Caco-2 (cell line): ENCODE results near the gene PDIA2. TPM values are rescaled to one million over a fixed set of nuclear protein-coding genes. Genes with fewer than 3 reads are reported as not detected.

Experiments
- BruUV-seq: library from RNA; stranded (reverse); fragments of 400-500 nt; replicated peaks from 2 replicates; lab custom pipeline; 2021; lab: Mats Ljungman, UMichigan
- CTCF ChIA-PET: fragments of 300-600 bp; sonication (Branson Sonifier 250); formaldehyde crosslinking; loops from one replicate; lab custom pipeline; 2022; ENCODE audit warnings: antibody characterized with exemption; lab: Charles Lee
- POLR2A ChIA-PET: fragments of 300-600 bp; sonication (Branson Sonifier 250); formaldehyde crosslinking; loops from one replicate; lab custom pipeline; 2022; ENCODE audit warnings: antibody characterized with exemption; lab: Charles Lee
- DNase-seq, 2 experiments: peaks; one replicate each; pipeline versions ENCODE4 v3.0.0 to v3.0.0-alpha.2; 2020 to 2022
- H3K27me3 ChIP-seq: replicated peaks from 2 replicates; pipeline ENCODE4 v1.6.0; 2011; ENCODE audit warnings: low read length; ENCODE audit not compliant: control insufficient read depth, insufficient read depth
- H3K36me3 ChIP-seq: 2 replicates; pipeline ENCODE4 v1.5.1; 2011; ENCODE audit warnings: low read length; ENCODE audit not compliant: control insufficient read depth, insufficient read depth
- H3K4me1 ChIP-seq: fragments of 250-450 bp; sonication (Bioruptor Pico); 2 replicates; pipeline ENCODE4 v1.5.1; 2020; ENCODE audit warnings: mild to moderate bottlenecking
- H3K4me3 ChIP-seq: 2 replicates; pipeline ENCODE4 v1.5.1; 2011; ENCODE audit warnings: low read depth, mild to moderate bottlenecking, control low read depth, low read length
- H3K9me3 ChIP-seq: fragments of 250-450 bp; sonication (Bioruptor Pico); 2 replicates; pipeline ENCODE4 v1.5.1; 2020; ENCODE audit warnings: mild to moderate bottlenecking, moderate library complexity
- H3K27ac Mint-ChIP-seq: one replicate; pipeline ENCODE4 v1.8.0; 2022; ENCODE audit warnings: mixed read lengths; ENCODE audit not compliant: unreplicated experiment
- H3K27me3 Mint-ChIP-seq: one replicate; pipeline ENCODE4 v1.8.0; 2022; ENCODE audit warnings: mixed read lengths; ENCODE audit not compliant: insufficient read depth, unreplicated experiment
- H3K36me3 Mint-ChIP-seq: one replicate; pipeline ENCODE4 v1.8.0; 2022; ENCODE audit warnings: mild to moderate bottlenecking, mixed read lengths; ENCODE audit not compliant: insufficient read depth, unreplicated experiment
- H3K4me1 Mint-ChIP-seq: one replicate; pipeline ENCODE4 v1.8.0; 2022; ENCODE audit warnings: low read depth, mixed read lengths; ENCODE audit not compliant: unreplicated experiment
- H3K4me3 Mint-ChIP-seq: one replicate; pipeline ENCODE4 v1.8.0; 2022; ENCODE audit warnings: mild to moderate bottlenecking, moderate library complexity, mixed read lengths; ENCODE audit not compliant: unreplicated experiment
- H3K9me3 Mint-ChIP-seq: one replicate; pipeline ENCODE4 v1.8.0; 2022; ENCODE audit warnings: mixed read lengths; ENCODE audit not compliant: unreplicated experiment
- intact Hi-C: fragments of 100-400 bp; cut with micrococcal nuclease; formaldehyde crosslinking; loops from one replicate; pipeline ENCODE4 v1.10.0; 2022; ENCODE audit not compliant: unreplicated experiment
- total RNA-seq: library from RNA; stranded (reverse); gene quantifications from 2 replicates; pipeline ENCODE4 v1.2.3, GENCODE V29; 2022
- TF ChIP-seq, protein P1 (sequence below), 2 experiments: fragments of 200-600 bp in 1 of 2; IDR thresholded peaks; 1 replicate in 1 of 2; 2 replicates in 1 of 2; pipeline versions ENCODE4 v1.5.1 to v1.8.0; 2011 to 2022; ENCODE audit warnings: antibody characterized with exemption in 1 of 2, control low read depth in 1 of 2, inconsistent platforms in 1 of 2, low read depth in 1 of 2, low read length in 1 of 2, mild to moderate bottlenecking in 1 of 2, moderate library complexity in 1 of 2; ENCODE audit not compliant: insufficient read depth in 1 of 2, severe bottlenecking in 1 of 2, unreplicated experiment in 1 of 2

PDIA2 gene
- total RNA-seq, 1 experiment from 2014 or later = 0.41 TPM

DNA sequence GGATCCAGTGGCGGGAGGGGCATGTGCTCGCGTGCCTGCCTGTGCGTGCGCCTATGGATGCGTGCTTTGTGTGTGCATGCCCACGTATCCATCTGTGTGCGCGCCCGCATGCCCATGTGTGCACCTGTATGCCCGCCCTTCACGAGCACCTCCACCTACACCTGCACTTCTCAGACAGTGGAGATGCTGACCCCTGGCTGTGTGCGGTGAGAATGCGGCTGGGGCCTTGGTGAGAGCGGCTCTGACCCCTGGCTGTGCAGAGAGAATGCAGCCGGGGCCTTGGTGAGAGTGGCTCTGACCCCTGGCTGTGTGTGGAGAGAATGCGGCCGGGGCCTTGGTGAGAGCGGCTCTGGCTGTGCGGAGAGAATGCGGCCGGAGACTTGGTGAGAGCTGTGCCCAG is 35.7 kb downstream of the PDIA2 start:
- intact Hi-C loops = no loop called here
- ChIA-PET POLR2A (interaction anchor here (0.6 kb wide), 1 partner anchor 34 kb away, joined by 3 read pairs; the partner anchor contains the start of gene AXIN1), CTCF (interaction anchor here (0.5 to 0.6 kb wide), 2 partner anchors 10 to 79 kb away, joined by 3 to 4 read pairs; no protein-coding TSS in a partner anchor)
- Mint-ChIP-seq H3K27me3 (no peaks in the 10 kb centered on the region), H3K9me3 (no peaks in the 10 kb centered on the region), H3K36me3 (peaks cover 34% of the 10 kb centered on the region), H3K27ac (no peak overlapping the region), H3K4me1 (no peaks in the 10 kb centered on the region), H3K4me3 (no peak overlapping the region)
- H3K9me3 ChIP-seq = no peaks in the 10 kb centered on the region
- TF ChIP-seq, protein P1, sequence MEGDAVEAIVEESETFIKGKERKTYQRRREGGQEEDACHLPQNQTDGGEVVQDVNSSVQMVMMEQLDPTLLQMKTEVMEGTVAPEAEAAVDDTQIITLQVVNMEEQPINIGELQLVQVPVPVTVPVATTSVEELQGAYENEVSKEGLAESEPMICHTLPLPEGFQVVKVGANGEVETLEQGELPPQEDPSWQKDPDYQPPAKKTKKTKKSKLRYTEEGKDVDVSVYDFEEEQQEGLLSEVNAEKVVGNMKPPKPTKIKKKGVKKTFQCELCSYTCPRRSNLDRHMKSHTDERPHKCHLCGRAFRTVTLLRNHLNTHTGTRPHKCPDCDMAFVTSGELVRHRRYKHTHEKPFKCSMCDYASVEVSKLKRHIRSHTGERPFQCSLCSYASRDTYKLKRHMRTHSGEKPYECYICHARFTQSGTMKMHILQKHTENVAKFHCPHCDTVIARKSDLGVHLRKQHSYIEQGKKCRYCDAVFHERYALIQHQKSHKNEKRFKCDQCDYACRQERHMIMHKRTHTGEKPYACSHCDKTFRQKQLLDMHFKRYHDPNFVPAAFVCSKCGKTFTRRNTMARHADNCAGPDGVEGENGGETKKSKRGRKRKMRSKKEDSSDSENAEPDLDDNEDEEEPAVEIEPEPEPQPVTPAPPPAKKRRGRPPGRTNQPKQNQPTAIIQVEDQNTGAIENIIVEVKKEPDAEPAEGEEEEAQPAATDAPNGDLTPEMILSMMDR (IDR thresholded peaks at IDR 0.05; ENCODE audit: insufficient read depth in 1 of 2, low read depth in 1 of 2, low read length in 1 of 2, severe bottlenecking in 1 of 2, unreplicated experiment in 1 of 2) = peak; percentile 21 to 42
- H3K36me3 ChIP-seq = no peaks in the 10 kb centered on the region; the same call in 1 of the 2 replicates
- H3K4me1 ChIP-seq = no peaks in the 10 kb centered on the region
- no peak overlapping the region for H3K4me3 ChIP-seq
- BruUV-seq = no TSS peak
- DNase-seq = peak in 1 of 2 experiments; percentile 57
- no peaks in the 10 kb centered on the region for H3K27me3 ChIP-seq

DNA sequence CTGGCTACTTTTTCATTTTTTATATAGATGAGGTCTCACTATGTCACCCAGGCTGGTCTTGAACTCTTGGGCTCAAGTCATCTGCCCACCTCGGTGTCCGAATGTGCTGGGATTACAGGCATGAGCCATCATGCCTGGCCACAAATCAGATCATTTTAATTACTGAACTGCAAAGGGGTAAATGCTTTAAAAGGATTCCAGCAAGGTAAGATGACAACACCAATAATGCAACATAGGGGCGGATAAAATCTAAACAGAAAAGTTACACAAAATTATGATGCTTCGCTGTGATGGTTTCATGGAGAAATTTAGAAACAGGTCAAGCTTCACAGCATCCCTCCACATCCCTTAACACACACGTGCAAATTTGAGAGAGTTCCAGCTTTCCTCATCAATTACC is 37.2 kb downstream of the PDIA2 start:
- Mint-ChIP-seq H3K4me1 (no peaks in the 10 kb centered on the region), H3K9me3 (no peaks in the 10 kb centered on the region), H3K27me3 (no peaks in the 10 kb centered on the region), H3K27ac (no peak overlapping the region), H3K4me3 (no peak overlapping the region), H3K36me3 (peaks cover 26% of the 10 kb centered on the region)
- no peak overlapping the region for H3K4me3 ChIP-seq
- POLR2A ChIA-PET = no interaction called here
- TF ChIP-seq, protein P1 (IDR thresholded peaks at IDR 0.05; ENCODE audit: insufficient read depth in 1 of 2, low read depth in 1 of 2, low read length in 1 of 2, severe bottlenecking in 1 of 2, unreplicated experiment in 1 of 2) = no peak
- no peaks in the 10 kb centered on the region for H3K27me3 ChIP-seq
- H3K36me3 ChIP-seq = no peaks in the 10 kb centered on the region; the same call in 1 of the 2 replicates
- CTCF ChIA-PET = no interaction called here
- intact Hi-C loops = no loop called here
- no TSS peak for BruUV-seq
- no peaks in the 10 kb centered on the region for H3K9me3 ChIP-seq
- DNase-seq = no peak
- no peaks in the 10 kb centered on the region for H3K4me1 ChIP-seq

DNA sequence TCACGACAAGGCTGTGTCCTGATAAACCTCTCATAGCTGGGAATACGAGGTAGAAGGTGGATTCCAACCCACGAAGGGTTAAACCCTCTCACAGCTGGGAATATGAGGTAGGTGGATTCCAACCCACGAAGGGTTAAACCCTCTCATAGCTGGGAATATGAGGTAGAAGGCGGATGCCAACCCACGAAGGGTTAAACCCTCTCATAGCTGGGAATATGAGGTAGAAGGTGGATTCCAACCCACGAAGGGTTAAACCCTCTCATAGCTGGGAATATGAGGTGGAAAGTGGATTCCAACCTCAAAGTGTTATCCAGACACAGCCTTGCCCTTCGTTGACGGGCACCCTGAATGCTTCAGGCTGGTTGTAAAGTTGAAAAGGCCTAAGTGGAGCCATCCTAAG is 38.6 kb downstream of the PDIA2 start:
- no peaks in the 10 kb centered on the region for H3K9me3 Mint-ChIP-seq
- TF ChIP-seq, protein P1 (IDR thresholded peaks at IDR 0.05; ENCODE audit: insufficient read depth in 1 of 2, low read depth in 1 of 2, low read length in 1 of 2, severe bottlenecking in 1 of 2, unreplicated experiment in 1 of 2) = no peak
- ChIA-PET CTCF (interaction anchor here (1.8 kb wide), 1 partner anchor 31 kb away, joined by 8 read pairs; the partner anchor contains the start of gene AXIN1), POLR2A (no interaction called here)
- no peaks in the 10 kb centered on the region for H3K27me3 Mint-ChIP-seq
- no peaks in the 10 kb centered on the region for H3K4me1 Mint-ChIP-seq
- no peak overlapping the region for H3K4me3 Mint-ChIP-seq
- H3K36me3 Mint-ChIP-seq = peaks cover 20% of the 10 kb centered on the region
- Histone ChIP-seq H3K36me3 (no peaks in the 10 kb centered on the region; the same call in 1 of the 2 replicates), H3K27me3 (no peaks in the 10 kb centered on the region), H3K4me3 (no peak overlapping the region), H3K4me1 (no peaks in the 10 kb centered on the region), H3K9me3 (no peaks in the 10 kb centered on the region)
- BruUV-seq = no TSS peak
- intact Hi-C loops = no loop called here
- DNase-seq = no peak
- no peak overlapping the region for H3K27ac Mint-ChIP-seq
